Hypothalamus (tissue), 51 donors: Measurements from ENCODE around the gene TMEM8B.

Source experiments
- DNase-seq, 51 donors: peaks; one replicate each; lab custom pipeline; 2025; lab: John Stamatoyannopoulos, UW

The TMEM8B gene

GRCh38 chr9:35808433-35808832 lies 20.6 kb upstream of the TMEM8B start:
- no peak for DNase-seq

GRCh38 chr9:35810122-35810521 lies 18.9 kb upstream of the TMEM8B start:
- no peak for DNase-seq

DNA sequence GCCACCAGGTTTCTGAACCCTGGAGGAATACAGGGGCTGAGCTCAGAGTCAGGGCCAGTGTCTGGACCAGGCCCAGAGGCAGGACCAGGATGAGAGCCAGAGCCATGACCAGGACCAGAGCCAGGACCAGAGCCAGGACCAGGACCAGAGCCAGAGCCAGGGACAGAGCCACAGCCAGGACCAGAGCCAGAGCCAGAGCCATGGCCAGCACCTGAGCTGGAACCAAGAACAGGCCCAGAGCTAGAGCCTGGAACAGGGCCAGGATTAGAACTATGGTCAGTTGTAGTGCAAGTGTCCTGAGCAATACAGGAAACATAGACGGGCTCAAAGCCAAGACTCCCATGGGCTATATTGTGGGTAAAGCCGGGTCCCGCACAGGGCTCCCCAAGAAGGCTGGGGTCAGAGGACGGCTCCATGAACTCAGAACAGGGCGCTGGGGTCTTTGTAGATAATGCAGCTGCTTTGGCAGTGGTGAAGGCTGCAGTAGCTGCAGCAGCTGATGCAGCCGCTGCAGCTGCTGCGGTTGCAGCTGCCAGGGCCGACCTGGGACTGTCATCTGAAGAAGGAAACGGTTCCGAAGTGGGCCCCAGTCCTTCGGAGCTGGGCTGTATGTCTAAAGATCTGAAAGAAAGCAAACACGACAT lies 17.5 kb upstream of the TMEM8B start:
- DNase-seq, result peak in 22 of 51 donors; percentile 23 to 63 (median 42)

DNA sequence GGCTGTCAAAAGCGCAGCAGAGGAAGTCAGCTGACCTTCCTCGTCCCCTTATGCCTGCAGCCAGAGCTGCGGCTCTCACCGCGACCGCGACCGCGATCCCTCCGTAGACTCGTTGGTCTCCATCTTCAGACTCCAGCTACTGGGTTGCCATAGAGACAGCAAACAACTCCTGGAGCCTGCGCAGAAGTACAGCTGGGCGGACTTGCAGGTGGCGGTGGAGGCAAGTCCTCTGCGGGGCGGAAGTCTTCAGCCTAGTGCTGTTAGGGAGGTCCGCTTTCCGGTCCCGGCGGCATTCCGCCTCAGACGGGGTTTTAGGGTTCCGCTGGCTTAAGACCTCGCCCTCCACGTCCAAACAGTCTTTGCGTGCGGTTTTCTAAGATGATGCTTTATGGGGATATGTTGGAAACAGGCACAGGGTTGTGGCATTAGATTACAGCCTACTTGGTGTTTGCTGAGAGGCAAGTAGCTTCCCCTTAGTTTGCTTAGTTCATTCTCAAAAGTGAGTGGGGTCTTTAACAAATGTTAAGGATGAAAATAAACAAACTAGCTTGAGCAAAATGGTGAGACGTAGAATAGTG lies 16.9 kb upstream of the TMEM8B start, which contains the start of gene SPAG8:
TSS of gene SPAG8 (minus strand) at position 238 of the 578 bp plus-strand sequence. CDS start at position 123, 115 bp downstream.
- DNase-seq, result peak; percentile 56 to 97 (median 88)

- no peak for DNase-seq
Observed at GRCh38 chr9:35813434-35814105, 15.5 kb upstream of the TMEM8B start.

- DNase-seq, result peak in 38 of 51 donors; percentile 19 to 78 (median 52)
Observed at GRCh38 chr9:35814106-35814840, 14.8 kb upstream of the TMEM8B start.

- DNase-seq, result peak; percentile 48 to 100 (median 92)
Observed at GRCh38 chr9:35814841-35815543, 14.0 kb upstream of the TMEM8B start, which contains the start of gene HINT2. Gene HINT2, minus strand, starts transcription at chr9:35815042. Its CDS starts 63 bp downstream, at chr9:35814979.

GRCh38 chr9:35816708-35817107 lies 12.3 kb upstream of the TMEM8B start:
- no peak for DNase-seq

DNA sequence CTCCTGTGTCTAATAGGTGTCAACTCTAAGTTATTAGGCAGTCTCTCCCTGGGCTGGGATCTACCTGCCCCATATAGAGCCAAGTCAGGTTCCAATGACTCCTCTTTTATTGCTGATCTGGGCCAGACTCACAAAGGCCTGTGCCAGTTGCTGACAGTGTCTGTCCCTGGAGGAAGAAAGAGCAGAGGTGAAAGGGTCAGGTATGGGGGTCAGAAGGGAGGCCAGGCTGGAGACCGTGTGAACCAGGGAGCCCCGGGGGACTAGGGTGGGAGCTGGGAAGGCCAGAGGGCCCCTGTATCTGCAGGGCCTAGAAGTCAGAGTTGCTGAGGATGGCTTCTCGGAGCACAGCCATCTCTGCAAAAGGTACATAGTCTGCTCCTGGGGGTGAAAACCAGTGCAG lies 10.7 kb upstream of the TMEM8B start:
- DNase-seq, result no peak

DNA sequence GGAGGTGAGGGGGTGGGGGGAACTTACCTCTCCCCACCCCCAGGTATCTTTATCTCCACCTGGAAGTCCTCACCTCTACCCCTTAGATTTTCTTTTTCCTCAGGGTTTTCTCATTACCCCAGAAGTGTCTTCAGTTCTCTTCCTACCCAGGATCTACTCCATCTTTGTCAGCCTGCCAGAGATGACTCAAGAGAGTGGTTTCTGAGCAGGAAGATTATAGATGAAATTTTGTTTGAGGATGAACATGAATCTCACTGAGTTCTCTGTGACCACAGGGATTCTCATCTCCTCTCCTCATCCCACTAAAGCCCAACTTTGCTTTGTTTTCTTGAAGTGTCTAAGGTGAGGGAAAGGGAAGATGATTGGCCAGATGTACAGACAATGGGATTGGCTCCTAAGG lies 9.0 kb upstream of the TMEM8B start:
- no peak for DNase-seq

DNA sequence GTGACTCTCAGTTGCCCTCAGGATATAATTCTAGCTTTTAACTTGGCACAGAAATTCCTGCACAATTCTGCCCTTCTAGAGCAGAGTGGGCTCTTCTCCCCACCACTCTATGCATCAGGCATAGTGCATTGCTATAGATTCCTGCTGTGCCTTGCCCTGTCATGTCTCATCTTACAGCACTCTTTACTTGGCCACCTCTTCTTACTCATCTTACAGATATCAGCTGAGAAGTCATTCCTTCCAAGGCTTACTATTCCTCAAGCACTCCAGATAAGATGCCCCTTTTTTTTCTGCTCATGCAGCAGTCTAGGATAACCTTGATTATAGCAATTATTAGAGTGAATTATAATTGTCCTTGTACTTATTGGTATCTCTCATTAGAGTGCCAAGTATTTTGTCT lies 6.1 kb upstream of the TMEM8B start:
- no peak for DNase-seq

GRCh38 chr9:35826071-35826701 lies 2.8 kb upstream of the TMEM8B start:
- DNase-seq, result peak in 6 of 51 donors; percentile 10 to 73 (median 13)

GRCh38 chr9:35827486-35827885 lies 1.5 kb upstream of the TMEM8B start:
- no peak for DNase-seq

DNA sequence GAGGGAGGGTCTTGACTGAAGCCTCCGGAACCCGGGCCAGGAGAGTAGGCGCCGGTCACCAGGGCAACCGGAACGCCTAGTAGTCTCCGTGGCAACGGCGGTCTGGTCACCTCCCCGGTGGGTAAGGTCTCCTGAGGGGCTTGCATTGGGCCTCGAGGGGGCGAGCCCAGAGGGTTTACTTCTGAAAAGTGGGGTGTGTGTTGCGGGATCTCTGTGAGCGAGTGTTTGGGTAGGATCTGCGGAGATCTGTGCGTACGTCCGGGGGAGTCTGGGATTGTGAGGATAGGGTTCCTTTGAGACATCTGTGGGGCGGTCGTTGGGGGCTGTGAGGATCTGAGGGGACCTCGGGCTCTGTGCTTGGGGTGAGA lies 328 bp upstream of the TMEM8B start, which contains the start of gene FAM221B:
TSS of gene FAM221B (minus strand) at position 17 of the 368 bp plus-strand sequence. CDS start 2,571 bp downstream, outside the sequence.
- peak in 5 of 51 donors; percentile 46 to 63 (median 57) for DNase-seq

DNA sequence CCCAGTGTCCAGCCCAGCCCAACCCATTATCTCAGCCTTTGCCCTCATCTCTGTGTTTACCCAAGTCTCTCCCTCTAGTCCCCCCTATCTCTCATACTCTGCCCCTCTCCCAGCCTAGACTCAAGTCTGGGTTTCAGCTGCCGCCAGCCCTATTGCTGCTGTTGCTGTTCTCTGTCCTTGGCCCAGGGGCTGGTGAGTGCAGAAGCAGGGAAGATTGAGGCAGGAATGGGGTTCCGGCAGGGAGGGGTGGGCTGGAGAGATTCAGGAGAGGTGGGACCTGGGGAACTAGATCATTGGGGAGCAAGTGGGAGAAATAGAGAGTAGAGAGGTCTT lies 702 bp downstream of the TMEM8B start:
- peak in 1 of 51 donors; percentile 37 for DNase-seq

DNA sequence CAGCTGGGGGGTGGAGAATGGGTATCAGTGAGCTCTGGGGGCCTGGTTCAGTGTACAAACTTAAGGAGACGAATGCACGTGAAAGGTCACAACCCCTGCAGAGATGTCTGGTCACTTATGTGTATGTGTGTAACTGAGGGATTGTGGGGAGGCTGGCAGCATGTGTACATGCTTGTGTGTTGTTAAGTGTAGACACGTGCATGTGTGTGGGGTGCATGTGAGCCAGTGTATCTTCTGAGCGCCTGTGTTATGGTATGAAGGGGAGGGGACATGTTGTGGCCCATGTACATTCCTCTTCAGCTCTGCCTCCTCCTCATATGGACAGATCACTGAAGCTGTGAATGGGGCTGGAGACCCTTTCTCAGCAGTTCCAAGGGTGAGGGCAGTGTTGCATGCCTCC lies 2.0 kb downstream of the TMEM8B start:
- DNase-seq, result no peak

DNA sequence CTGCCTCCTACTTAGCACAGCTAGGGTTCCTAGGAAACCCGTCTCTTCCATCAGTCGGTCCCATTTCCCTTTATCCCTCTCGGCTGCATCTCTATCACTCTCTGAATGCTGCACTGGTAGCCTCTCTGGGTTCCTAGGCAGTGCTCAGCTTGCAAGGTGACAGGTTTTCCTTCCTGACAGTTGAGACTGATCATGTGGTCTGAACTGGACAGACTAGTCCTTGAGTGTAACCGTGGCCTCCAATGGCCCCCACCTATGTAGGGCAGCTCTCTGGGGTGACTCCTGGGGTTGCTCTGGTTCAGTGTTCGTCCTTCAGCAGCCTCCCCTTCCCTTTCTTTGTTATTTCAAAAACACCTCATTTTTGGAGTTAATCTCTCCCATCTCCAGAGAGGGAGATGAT lies 3.8 kb downstream of the TMEM8B start:
- DNase-seq, result no peak

DNA sequence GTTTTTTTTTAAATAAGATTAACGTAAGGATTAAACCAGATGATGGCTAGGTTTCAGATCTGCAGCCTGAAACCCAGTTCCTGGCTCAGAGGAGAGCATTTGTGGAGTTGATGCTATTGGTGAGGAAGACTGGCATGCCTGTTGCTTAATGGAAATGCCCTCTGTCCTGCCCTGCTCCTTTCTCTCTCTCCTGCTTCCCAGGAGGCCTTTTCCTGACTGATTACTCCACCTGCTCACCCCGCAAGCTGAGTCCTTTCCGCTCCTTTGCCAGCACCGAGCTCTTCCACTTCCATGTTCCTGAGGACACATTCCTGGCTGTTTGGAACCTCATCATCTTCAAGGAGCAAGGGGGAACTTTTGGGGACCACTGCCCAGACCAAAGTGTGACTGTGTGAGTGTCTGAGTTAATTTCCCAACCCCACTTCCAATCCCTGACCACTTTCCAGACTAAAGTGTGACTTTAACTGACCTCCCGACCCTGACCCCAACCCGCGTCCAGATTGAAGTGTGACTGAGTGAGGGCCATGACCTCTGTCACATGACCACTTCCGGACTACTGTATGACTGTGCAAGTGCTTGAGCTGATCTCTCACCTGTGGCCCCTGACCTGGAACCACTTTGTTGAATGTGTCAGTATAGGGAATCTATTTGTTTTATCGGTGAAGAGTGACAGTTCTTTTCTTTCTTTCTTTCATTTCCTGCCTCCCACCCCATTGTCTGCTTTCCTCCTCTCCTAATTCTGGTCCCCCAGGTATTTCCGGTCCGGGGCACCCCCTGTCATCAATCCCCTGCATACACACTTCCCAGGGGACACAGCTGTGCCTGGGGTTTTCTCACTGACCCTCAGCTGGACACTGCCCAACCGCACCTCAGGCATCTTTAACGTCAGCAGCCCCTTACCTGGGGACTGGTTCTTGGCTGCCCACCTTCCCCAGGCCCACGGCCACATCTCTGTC lies 5.5 kb downstream of the TMEM8B start:
- no peak for DNase-seq

GRCh38 chr9:35835216-35835632 lies 6.2 kb downstream of the TMEM8B start:
- no peak for DNase-seq
